SH-SY5Y (cell line): Measurements from ENCODE around the gene DNAJC2.

ENCODE experiments used
- GATA2 ChIP-seq: IDR thresholded peaks from 2 replicates; pipeline ENCODE4 v1.6.1; 2011; ENCODE audit warnings: mild to moderate bottlenecking, low read depth, low read length
- GATA3 ChIP-seq: IDR thresholded peaks from 2 replicates; pipeline ENCODE4 v1.6.1; 2011; ENCODE audit warnings: low read depth, mild to moderate bottlenecking, low read length, moderate library complexity

GRCh38 chr7:103382032-103382402, 37.5 kb upstream of the DNAJC2 start:
- TF ChIP-seq GATA3: no peak
- TF ChIP-seq GATA2: no peak
